WTC11 (cell line): ENCODE measurements around the gene LAMA5. TPM values are rescaled to one million over a fixed set of nuclear protein-coding genes. Genes with fewer than 3 reads are reported as not detected.

Experiments
- ATAC-seq: fragments of 200-7000 bp; cut with Tn5 transposase; 2 replicates; pipeline ENCODE4 v1.10.0; 2021; ENCODE audit warnings: mild to moderate bottlenecking, moderate library complexity
- CTCF ChIA-PET: fragments of 300-600 bp; sonication (Branson Sonifier 250); formaldehyde crosslinking; loops from one replicate; lab custom pipeline; 2021; ENCODE audit warnings: antibody characterized with exemption; lab: Charles Lee
- POLR2A ChIA-PET: fragments of 350-600 bp; sonication (Branson Sonifier 250); formaldehyde crosslinking; loops from one replicate; lab custom pipeline; 2021; ENCODE audit warnings: antibody characterized with exemption; lab: Charles Lee
- DNase-seq: peaks from one replicate; pipeline ENCODE4 v3.0.0; 2021; ENCODE audit warnings: low spot score
- H3K27ac Mint-ChIP-seq: 2 replicates; pipeline ENCODE4 v1.8.0; 2021; ENCODE audit warnings: mixed read lengths
- H3K27me3 Mint-ChIP-seq: 2 replicates; pipeline ENCODE4 v1.8.0; 2021; ENCODE audit warnings: low read depth, mild to moderate bottlenecking, moderate library complexity, mixed read lengths
- H3K36me3 Mint-ChIP-seq: 2 replicates; pipeline ENCODE4 v1.8.0; 2021; ENCODE audit warnings: mixed read lengths
- H3K4me1 Mint-ChIP-seq: 2 replicates; pipeline ENCODE4 v1.8.0; 2022; ENCODE audit warnings: mixed read lengths
- H3K4me3 Mint-ChIP-seq: 2 replicates; pipeline ENCODE4 v1.8.0; 2021; ENCODE audit warnings: mild to moderate bottlenecking, moderate library complexity, mixed read lengths
- H3K9me3 Mint-ChIP-seq: 2 replicates; pipeline ENCODE4 v1.8.0; 2021; ENCODE audit warnings: mixed read lengths
- ATF1 ChIP-seq: sonication (generic); formaldehyde crosslinking; IDR thresholded peaks from 2 replicates; pipeline ENCODE4 v1.8.1; 2023; ENCODE audit warnings: mild to moderate bottlenecking, moderate library complexity, missing genetic modification reagents
- ATF2 ChIP-seq: sonication (generic); formaldehyde crosslinking; IDR thresholded peaks from 2 replicates; pipeline ENCODE4 v1.8.1; 2022; ENCODE audit warnings: low read depth, missing genetic modification reagents, borderline replicate concordance
- CBFB ChIP-seq: sonication (generic); formaldehyde crosslinking; IDR thresholded peaks from 2 replicates; pipeline ENCODE4 v1.8.1; 2022; ENCODE audit warnings: mild to moderate bottlenecking, low read depth, missing genetic modification reagents
- CDX4 ChIP-seq: fragments of 250-450 bp; sonication (Bioruptor Pico); IDR thresholded peaks from 2 replicates; pipeline ENCODE4 v1.9.0; 2021; ENCODE audit warnings: moderate library complexity, mild to moderate bottlenecking, inconsistent platforms, borderline replicate concordance
- ETV6 ChIP-seq: sonication (generic); formaldehyde crosslinking; IDR thresholded peaks from 2 replicates; pipeline ENCODE4 v1.8.1; 2022; ENCODE audit warnings: mild to moderate bottlenecking, missing genetic modification reagents
- FOXP1 ChIP-seq: sonication (generic); formaldehyde crosslinking; IDR thresholded peaks from 2 replicates; pipeline ENCODE4 v1.8.0; 2022; ENCODE audit warnings: missing genetic modification reagents, mild to moderate bottlenecking, moderate library complexity, borderline replicate concordance
- FOXP4 ChIP-seq: sonication (generic); formaldehyde crosslinking; IDR thresholded peaks from 2 replicates; pipeline ENCODE4 v1.8.0; 2022; ENCODE audit warnings: mild to moderate bottlenecking, missing genetic modification reagents
- HMGA2 ChIP-seq: fragments of 250-450 bp; sonication (Bioruptor Pico); IDR thresholded peaks from 2 replicates; pipeline ENCODE4 v1.4.0; 2021; ENCODE audit warnings: mild to moderate bottlenecking, moderate library complexity
- HMGXB4 ChIP-seq: sonication (generic); formaldehyde crosslinking; IDR thresholded peaks from 2 replicates; pipeline ENCODE4 v1.8.1; 2023; ENCODE audit warnings: mild to moderate bottlenecking, moderate library complexity, missing genetic modification reagents
- IRF1 ChIP-seq: sonication (generic); formaldehyde crosslinking; IDR thresholded peaks from 2 replicates; pipeline ENCODE4 v1.8.0; 2023; ENCODE audit warnings: missing genetic modification reagents
- JAZF1 ChIP-seq: fragments of 250-450 bp; sonication (Bioruptor Pico); IDR thresholded peaks from 2 replicates; pipeline ENCODE4 v1.9.0; 2021; ENCODE audit warnings: moderate library complexity, mild to moderate bottlenecking, inconsistent platforms
- KAT7 ChIP-seq: sonication (generic); formaldehyde crosslinking; IDR thresholded peaks from 2 replicates; pipeline ENCODE4 v1.8.1; 2023; ENCODE audit warnings: missing genetic modification reagents, mild to moderate bottlenecking, borderline replicate concordance
- MXD4 ChIP-seq: fragments of 250-450 bp; sonication (Bioruptor Pico); IDR thresholded peaks from 2 replicates; pipeline ENCODE4 v1.8.0; 2021; ENCODE audit warnings: mild to moderate bottlenecking, moderate library complexity, borderline replicate concordance
- NFE2L1 ChIP-seq: sonication (generic); formaldehyde crosslinking; IDR thresholded peaks from 2 replicates; pipeline ENCODE4 v1.8.1; 2023; ENCODE audit warnings: missing genetic modification reagents
- NR3C1 ChIP-seq: sonication (generic); formaldehyde crosslinking; conservative IDR thresholded peaks from 2 replicates; pipeline ENCODE4 v1.8.1; 2023; ENCODE audit warnings: low read depth, mild to moderate bottlenecking, missing genetic modification reagents
- OVOL2 ChIP-seq: fragments of 250-450 bp; sonication (Bioruptor Pico); IDR thresholded peaks from 2 replicates; pipeline ENCODE4 v1.9.0; 2021; ENCODE audit warnings: mild to moderate bottlenecking, borderline replicate concordance
- SMAD3 ChIP-seq: sonication (generic); formaldehyde crosslinking; IDR thresholded peaks from 2 replicates; pipeline ENCODE4 v1.8.0; 2022; ENCODE audit warnings: missing genetic modification reagents, mild to moderate bottlenecking, borderline replicate concordance
- SP1 ChIP-seq: sonication (generic); formaldehyde crosslinking; conservative IDR thresholded peaks from 2 replicates; pipeline ENCODE4 v1.8.1; 2022; ENCODE audit warnings: missing genetic modification reagents
- TP53 ChIP-seq: sonication (generic); formaldehyde crosslinking; IDR thresholded peaks from 2 replicates; pipeline ENCODE4 v1.8.1; 2023; ENCODE audit warnings: mild to moderate bottlenecking, missing genetic modification reagents
- ZNF219 ChIP-seq: sonication (generic); formaldehyde crosslinking; IDR thresholded peaks from 2 replicates; pipeline ENCODE4 v1.8.0; 2023; ENCODE audit warnings: missing genetic modification reagents, mild to moderate bottlenecking, borderline replicate concordance
- ZNF232 ChIP-seq: sonication (generic); formaldehyde crosslinking; IDR thresholded peaks from 2 replicates; pipeline ENCODE4 v1.8.0; 2022; ENCODE audit warnings: mild to moderate bottlenecking, missing genetic modification reagents
- ZNF317 ChIP-seq: sonication (generic); formaldehyde crosslinking; IDR thresholded peaks from 2 replicates; pipeline ENCODE4 v1.8.1; 2023; ENCODE audit warnings: low read depth, mild to moderate bottlenecking, moderate library complexity, missing genetic modification reagents, borderline replicate concordance
- total RNA-seq: library from RNA; stranded (reverse); gene quantifications from 3 replicates; pipeline ENCODE4 v1.2.3, GENCODE V29; 2021

The LAMA5 gene
- total RNA-seq, 1 experiment from 2014 or later = 329 TPM

- no peak for TF ChIP-seq IRF1
- no peak for TF ChIP-seq CDX4 (CRISPR knock-in tag)
- no peak for TF ChIP-seq KAT7 (CRISPR knock-in tag)
- no peak for TF ChIP-seq ZNF232 (CRISPR knock-in tag)
Observed at GRCh38 chr20:62353289-62354030, 13.7 kb downstream of the LAMA5 start (continued).

- H3K9me3 Mint-ChIP-seq = peaks cover 9% of the 10 kb centered on the region
Observed at GRCh38 chr20:62352402-62353288, 14.5 kb downstream of the LAMA5 start.

More at GRCh38 chr20:62352402-62353288, 14.5 kb downstream of the LAMA5 start:
- Mint-ChIP-seq H3K27ac (no peak overlapping the region), H3K27me3 (no peaks in the 10 kb centered on the region), H3K36me3 (peaks cover 35% of the 10 kb centered on the region), H3K4me3 (no peak overlapping the region), H3K4me1 (peaks cover 9% of the 10 kb centered on the region)
- CTCF ChIA-PET = interaction anchor here (1.0 to 1.3 kb wide), 3 partner anchors 11 to 30 kb away, joined by 3 to 4 read pairs (median 3); no protein-coding TSS in a partner anchor
- POLR2A ChIA-PET = no interaction called here
- DNase-seq (no peak), ATAC-seq (no peak)
- TF ChIP-seq SP1 (CRISPR knock-in tag) (no peak), JAZF1 (CRISPR knock-in tag) (no peak), ATF2 (CRISPR knock-in tag) (no peak), ATF1 (CRISPR knock-in tag) (no peak), FOXP4 (CRISPR knock-in tag) (no peak), MXD4 (no peak), HMGXB4 (CRISPR knock-in tag) (no peak), HMGA2 (no peak), CBFB (CRISPR knock-in tag) (no peak), TP53 (CRISPR knock-in tag) (no peak), FOXP1 (CRISPR knock-in tag) (no peak), NFE2L1 (CRISPR knock-in tag) (no peak), ZNF219 (CRISPR knock-in tag) (no peak), OVOL2 (CRISPR knock-in tag) (no peak), ETV6 (CRISPR knock-in tag) (no peak), ZNF317 (CRISPR knock-in tag) (no peak), NR3C1 (CRISPR knock-in tag) (no peak), SMAD3 (CRISPR knock-in tag) (no peak)
